NT2/D1 (cell line): ENCODE measurements around the gene RASAL1.

Source experiments
- DNase-seq: peaks from one replicate; pipeline ENCODE4 v3.0.0-alpha.2; 2011; ENCODE audit warnings: low read depth, low spot score
- H3K27me3 ChIP-seq: 2 replicates; pipeline ENCODE4 v1.6.0; 2011; ENCODE audit warnings: mild to moderate bottlenecking; ENCODE audit not compliant: insufficient read length, insufficient read depth
- H3K36me3 ChIP-seq: 2 replicates; pipeline ENCODE4 v1.6.1; 2011; ENCODE audit warnings: mild to moderate bottlenecking, low read length, mixed read lengths; ENCODE audit not compliant: insufficient read depth, insufficient read length
- H3K4me1 ChIP-seq: 2 replicates; pipeline ENCODE4 v1.5.1; 2011; ENCODE audit not compliant: insufficient read depth, insufficient read length
- H3K4me3 ChIP-seq: 2 replicates; pipeline ENCODE4 v1.5.1; 2011; ENCODE audit warnings: low read depth; ENCODE audit not compliant: insufficient read length
- H3K9ac ChIP-seq: 2 replicates; pipeline ENCODE4 v1.6.0; 2011; ENCODE audit warnings: low read depth; ENCODE audit not compliant: insufficient read length
- H3K9me3 ChIP-seq: 2 replicates; pipeline ENCODE4 v1.5.1; 2011; ENCODE audit warnings: mild to moderate bottlenecking, low read length; ENCODE audit not compliant: insufficient read depth
- SUZ12 ChIP-seq: IDR thresholded peaks from 2 replicates; pipeline ENCODE4 v1.6.1; 2011; ENCODE audit not compliant: insufficient read length, insufficient read depth; ENCODE audit errors: extremely low read depth
- YY1 ChIP-seq: IDR thresholded peaks from 2 replicates; pipeline ENCODE4 v1.6.1; 2011; ENCODE audit not compliant: insufficient read length, insufficient read depth
- ZNF274 ChIP-seq: IDR thresholded peaks from 2 replicates; pipeline ENCODE4 v1.6.1; 2011; ENCODE audit warnings: mild to moderate bottlenecking, low read depth, low read length

Gene RASAL1

GRCh38 chr12:113135178-113136127 lies at the start of gene RASAL1:
RASAL1 (minus strand) TSS chr12:113135761; CDS start chr12:113135462, 299 bp downstream.
- DNase-seq = peak; percentile 76
- H3K9ac ChIP-seq = peak within 1 kb of the TSS; percentile 81
- TF ChIP-seq YY1 (no peak), ZNF274 (no peak), SUZ12 (no peak)
- H3K4me1 ChIP-seq = peaks cover 7% of the 10 kb centered on the region
- peak within 1 kb of the TSS; percentile 78 for H3K4me3 ChIP-seq
- H3K9me3 ChIP-seq = no peaks in the 10 kb centered on the region
- H3K27me3 ChIP-seq = peaks cover 12% of the 10 kb centered on the region
- no peaks in the 10 kb centered on the region for H3K36me3 ChIP-seq

- H3K36me3 ChIP-seq = peaks cover 60% of the 10 kb centered on the region
- peak overlapping the region; percentile 98 for H3K4me3 ChIP-seq
- peaks cover 6% of the 10 kb centered on the region for H3K4me1 ChIP-seq
- peak overlapping the region; percentile 99 for H3K9ac ChIP-seq
- TF ChIP-seq SUZ12 = no peak
- no peak for TF ChIP-seq ZNF274
- peak; percentile 84 for DNase-seq
- H3K27me3 ChIP-seq = no peaks in the 10 kb centered on the region
- H3K9me3 ChIP-seq = no peaks in the 10 kb centered on the region
Observed at GRCh38 chr12:113184900-113185179, 49.3 kb upstream of the RASAL1 start.

- DNase-seq = no peak
- peak overlapping the region; percentile 99 for H3K9ac ChIP-seq
- H3K36me3 ChIP-seq = peaks cover 60% of the 10 kb centered on the region
Observed at GRCh38 chr12:113184098-113184899, 48.7 kb upstream of the RASAL1 start.

GRCh38 chr12:113183030-113183589 lies 47.5 kb upstream of the RASAL1 start:
- TF ChIP-seq ZNF274 (no peak), SUZ12 (no peak), YY1 (no peak)
- Histone ChIP-seq H3K27me3 (no peaks in the 10 kb centered on the region), H3K9me3 (no peaks in the 10 kb centered on the region), H3K4me3 (no peak overlapping the region), H3K4me1 (peaks cover 6% of the 10 kb centered on the region), H3K36me3 (peaks cover 63% of the 10 kb centered on the region), H3K9ac (no peak overlapping the region)
- DNase-seq = no peak

More at GRCh38 chr12:113184098-113184899, 48.7 kb upstream of the RASAL1 start:
- H3K4me1 ChIP-seq = peaks cover 6% of the 10 kb centered on the region
- no peaks in the 10 kb centered on the region for H3K27me3 ChIP-seq
- H3K9me3 ChIP-seq = no peaks in the 10 kb centered on the region
- peak overlapping the region; percentile 98 for H3K4me3 ChIP-seq
- TF ChIP-seq SUZ12 (no peak), YY1 (no peak), ZNF274 (no peak)

GRCh38 chr12:113181975-113182374 lies 46.4 kb upstream of the RASAL1 start:
- TF ChIP-seq ZNF274 = no peak
- TF ChIP-seq YY1 = no peak
- TF ChIP-seq SUZ12 = no peak
- no peak for DNase-seq
- Histone ChIP-seq H3K9me3 (no peaks in the 10 kb centered on the region), H3K27me3 (no peaks in the 10 kb centered on the region), H3K4me3 (no peak overlapping the region), H3K4me1 (peaks cover 6% of the 10 kb centered on the region), H3K36me3 (peaks cover 70% of the 10 kb centered on the region), H3K9ac (no peak overlapping the region)

- Histone ChIP-seq H3K9ac (no peak overlapping the region), H3K36me3 (peaks cover 75% of the 10 kb centered on the region), H3K4me3 (no peak overlapping the region), H3K9me3 (no peaks in the 10 kb centered on the region), H3K27me3 (no peaks in the 10 kb centered on the region), H3K4me1 (peaks cover 4% of the 10 kb centered on the region)
- no peak for DNase-seq
- TF ChIP-seq ZNF274 = no peak
- TF ChIP-seq SUZ12 = no peak
- no peak for TF ChIP-seq YY1
Observed at GRCh38 chr12:113180333-113180732, 44.8 kb upstream of the RASAL1 start.
